ENCODE data around the gene CSNK1E.

- TF ChIP-seq, protein P1, sequence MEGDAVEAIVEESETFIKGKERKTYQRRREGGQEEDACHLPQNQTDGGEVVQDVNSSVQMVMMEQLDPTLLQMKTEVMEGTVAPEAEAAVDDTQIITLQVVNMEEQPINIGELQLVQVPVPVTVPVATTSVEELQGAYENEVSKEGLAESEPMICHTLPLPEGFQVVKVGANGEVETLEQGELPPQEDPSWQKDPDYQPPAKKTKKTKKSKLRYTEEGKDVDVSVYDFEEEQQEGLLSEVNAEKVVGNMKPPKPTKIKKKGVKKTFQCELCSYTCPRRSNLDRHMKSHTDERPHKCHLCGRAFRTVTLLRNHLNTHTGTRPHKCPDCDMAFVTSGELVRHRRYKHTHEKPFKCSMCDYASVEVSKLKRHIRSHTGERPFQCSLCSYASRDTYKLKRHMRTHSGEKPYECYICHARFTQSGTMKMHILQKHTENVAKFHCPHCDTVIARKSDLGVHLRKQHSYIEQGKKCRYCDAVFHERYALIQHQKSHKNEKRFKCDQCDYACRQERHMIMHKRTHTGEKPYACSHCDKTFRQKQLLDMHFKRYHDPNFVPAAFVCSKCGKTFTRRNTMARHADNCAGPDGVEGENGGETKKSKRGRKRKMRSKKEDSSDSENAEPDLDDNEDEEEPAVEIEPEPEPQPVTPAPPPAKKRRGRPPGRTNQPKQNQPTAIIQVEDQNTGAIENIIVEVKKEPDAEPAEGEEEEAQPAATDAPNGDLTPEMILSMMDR (IDR thresholded peaks at IDR 0.05), result no peak
- TF ChIP-seq POLR2AphosphoS5 (IDR thresholded peaks at IDR 0.05), result peak in 1 of 2 donors; percentile 5
Measured at GRCh38 chr22:38314933-38315822, 2.1 kb downstream of the CSNK1E start.

All from upper lobe of left lung (tissue), 4 donors.